H1 (cell line): ENCODE data around the gene PDE4B. TPM values are rescaled to one million over a fixed set of nuclear protein-coding genes. Genes with fewer than 3 reads are reported as not detected.
A peak's percentile ranks its signal among the peaks of the same experiment; 100 is the strongest.

ENCODE experiments used
- CTCF ChIA-PET: fragments of 300-600 bp; sonication (Branson Sonifier 250); formaldehyde crosslinking; loops from one replicate; lab custom pipeline; 2021; ENCODE audit not compliant: partially characterized antibody; lab: Charles Lee
- POLR2A ChIA-PET: fragments of 300-600 bp; sonication (Branson Sonifier 250); formaldehyde crosslinking; loops from one replicate; lab custom pipeline; 2021; ENCODE audit warnings: inconsistent platforms; ENCODE audit not compliant: partially characterized antibody; lab: Charles Lee
- DNase-seq, 2 experiments: peaks; one replicate each; pipeline versions ENCODE4 v3.0.0 to v3.0.0-alpha.2; 2010 to 2022; ENCODE audit warnings: low spot score in 2 of 2, low read depth in 1 of 2, mixed read lengths in 1 of 2
- FAIRE-seq: peaks from 2 replicates; lab custom pipeline; 2011; peaks lifted over from hg19 to GRCh38; lab: Jason Lieb, UNC
- H2AFZ ChIP-seq: 2 replicates; pipeline ENCODE4 v1.8.1; 2012; ENCODE audit warnings: low read length, inconsistent platforms
- H2AK5ac ChIP-seq: 2 replicates; pipeline ENCODE4 v1.6.1; 2013; ENCODE audit warnings: low read depth, low read length
- H2BK120ac ChIP-seq: replicated peaks from 2 replicates; pipeline ENCODE3; 2013; ENCODE audit warnings: low read depth, low read length, inconsistent platforms
- H2BK12ac ChIP-seq: 2 replicates; pipeline ENCODE4 v1.6.1; 2013; ENCODE audit warnings: low read depth, low read length
- H2BK15ac ChIP-seq: 2 replicates; pipeline ENCODE4 v1.6.1; 2013; ENCODE audit warnings: low read length
- H2BK20ac ChIP-seq: 2 replicates; pipeline ENCODE4 v1.6.1; 2013; ENCODE audit warnings: low read length
- H2BK5ac ChIP-seq: 2 replicates; pipeline ENCODE4 v1.6.1; 2013; ENCODE audit warnings: low read depth, low read length
- H3K14ac ChIP-seq: 2 replicates; pipeline ENCODE4 v1.6.1; 2013; ENCODE audit warnings: inconsistent platforms; ENCODE audit not compliant: insufficient read length
- H3K18ac ChIP-seq: 2 replicates; pipeline ENCODE4 v1.6.1; 2013; ENCODE audit warnings: low read length; ENCODE audit errors: extremely low read depth
- H3K23ac ChIP-seq: 2 replicates; pipeline ENCODE4 v1.6.1; 2013; ENCODE audit warnings: inconsistent platforms; ENCODE audit not compliant: insufficient read length
- H3K23me2 ChIP-seq: 2 replicates; pipeline ENCODE4 v1.6.1; 2013; ENCODE audit warnings: low read depth, low read length
- H3K27ac ChIP-seq: 2 replicates; pipeline ENCODE4 v1.6.1; 2011; ENCODE audit warnings: low read depth, low read length, inconsistent platforms
- H3K27me3 ChIP-seq, 4 experiments: replicated peaks in 1 of 4; 1 replicate in 1 of 4; 2 replicates in 3 of 4; pipeline versions ENCODE4 v1.6.1 to v1.8.1; 2011 to 2013; ENCODE audit warnings: low read length in 3 of 4, mild to moderate bottlenecking in 3 of 4, inconsistent platforms in 2 of 4, mixed read lengths in 2 of 4, moderate library complexity in 1 of 4; ENCODE audit not compliant: control insufficient read depth in 3 of 4, insufficient read depth in 3 of 4; ENCODE audit errors: extremely low read depth in 1 of 4
- H3K36me3 ChIP-seq, 4 experiments: 2 replicates each; pipeline versions ENCODE4 v1.6.1 to v1.8.1; 2011 to 2013; ENCODE audit warnings: mild to moderate bottlenecking in 4 of 4, low read length in 3 of 4, moderate library complexity in 2 of 4, control low read depth in 1 of 4, inconsistent platforms in 1 of 4; ENCODE audit not compliant: insufficient read depth in 4 of 4, control insufficient read depth in 2 of 4
- H3K4ac ChIP-seq: replicated peaks from 2 replicates; pipeline ENCODE3; 2013; ENCODE audit warnings: low read length, low read depth, mixed read lengths, inconsistent platforms; ENCODE audit not compliant: insufficient read length
- H3K4me1 ChIP-seq, 4 experiments: replicated peaks in 1 of 4; 1 replicate in 1 of 4; 2 replicates in 3 of 4; pipeline versions ENCODE4 v1.6.1 to v1.8.1; 2011 to 2013; ENCODE audit warnings: low read length in 3 of 4, inconsistent platforms in 2 of 4, mixed read lengths in 1 of 4; ENCODE audit not compliant: insufficient read depth in 4 of 4, control insufficient read depth in 3 of 4
- H3K4me2 ChIP-seq, 2 experiments: 2 replicates each; pipeline versions ENCODE4 v1.6.1 to v1.8.1; 2011 to 2013; ENCODE audit warnings: low read depth in 2 of 2, low read length in 2 of 2, control low read depth in 1 of 2, inconsistent platforms in 1 of 2, mild to moderate bottlenecking in 1 of 2; ENCODE audit not compliant: insufficient read depth in 1 of 2
- H3K4me3 ChIP-seq, 4 experiments: fragments of 200-600, 300-600 bp in 1 of 4; sonication (generic), shearing (Covaris generic), sonication (Bioruptor Twin) in 1 of 4; 2 replicates each; pipeline versions ENCODE4 v1.5.1 to v1.8.1; 2011 to 2016; ENCODE audit warnings: low read length in 4 of 4, low read depth in 3 of 4, control low read depth in 2 of 4, inconsistent platforms in 2 of 4, mild to moderate bottlenecking in 2 of 4, mixed read lengths in 1 of 4, moderate library complexity in 1 of 4; ENCODE audit not compliant: insufficient read depth in 2 of 4; ENCODE audit errors: extremely low read depth in 1 of 4
- H3K56ac ChIP-seq: replicated peaks from 2 replicates; pipeline ENCODE3; 2013; ENCODE audit warnings: low read depth, mild to moderate bottlenecking, mixed read lengths, low read length, inconsistent platforms; ENCODE audit not compliant: insufficient read length
- H3K79me1 ChIP-seq: 2 replicates; pipeline ENCODE4 v1.6.1; 2013; ENCODE audit warnings: low read depth, low read length, control low read depth
- H3K79me2 ChIP-seq, 2 experiments: 2 replicates each; pipeline versions ENCODE4 v1.6.1 to v1.8.1; 2012 to 2013; ENCODE audit warnings: low read length in 2 of 2, mild to moderate bottlenecking in 2 of 2, inconsistent platforms in 1 of 2; ENCODE audit not compliant: insufficient read depth in 2 of 2, control insufficient read depth in 1 of 2
- H3K9ac ChIP-seq, 4 experiments: replicated peaks in 1 of 4; 1 replicate in 1 of 4; 2 replicates in 3 of 4; pipeline versions ENCODE4 v1.6.1 to v1.8.1; 2011 to 2013; ENCODE audit warnings: low read depth in 3 of 4, low read length in 3 of 4, control low read depth in 2 of 4, mild to moderate bottlenecking in 2 of 4, moderate library complexity in 2 of 4, inconsistent platforms in 1 of 4; ENCODE audit errors: extremely low read depth in 1 of 4
- H3K9me3 ChIP-seq, 2 experiments: 2 replicates each; pipeline versions ENCODE4 v1.6.1 to v1.8.1; 2012 to 2013; ENCODE audit warnings: mild to moderate bottlenecking in 2 of 2, moderate library complexity in 2 of 2, control low read depth in 1 of 2, inconsistent platforms in 1 of 2, low read depth in 1 of 2, low read length in 1 of 2, mixed read lengths in 1 of 2; ENCODE audit not compliant: insufficient read depth in 2 of 2
- H4K20me1 ChIP-seq, 2 experiments: replicated peaks in 1 of 2; 2 replicates each; pipeline versions ENCODE3 to v1.8.1; 2011 to 2013; ENCODE audit warnings: inconsistent platforms in 2 of 2, low read length in 2 of 2, mild to moderate bottlenecking in 1 of 2; ENCODE audit not compliant: insufficient read depth in 2 of 2, control insufficient read depth in 1 of 2
- H4K5ac ChIP-seq: 2 replicates; pipeline ENCODE4 v1.6.1; 2013; ENCODE audit warnings: low read length, low read depth, mixed read lengths, inconsistent platforms; ENCODE audit not compliant: insufficient read length
- H4K8ac ChIP-seq: 2 replicates; pipeline ENCODE4 v1.8.0; 2013; ENCODE audit warnings: mild to moderate bottlenecking, moderate library complexity, low read length, inconsistent platforms; ENCODE audit not compliant: insufficient read depth; ENCODE audit errors: extremely low read depth
- H4K91ac ChIP-seq: replicated peaks from 2 replicates; pipeline ENCODE3; 2013; ENCODE audit warnings: low read length, mixed read lengths, inconsistent platforms; ENCODE audit not compliant: insufficient read length
- BCL11A ChIP-seq, 2 experiments: IDR thresholded peaks; one replicate each; pipeline ENCODE4 v1.6.1; 2011; ENCODE audit warnings: low read depth in 2 of 2, low read length in 2 of 2, mild to moderate bottlenecking in 2 of 2
- RNF2 ChIP-seq: fragments of 200-900, 300-1000 bp; sonication (generic); IDR thresholded peaks from 2 replicates; pipeline ENCODE4 v1.7.1; 2016; ENCODE audit warnings: borderline replicate concordance, low read depth, mild to moderate bottlenecking, antibody characterized with exemption, low read length; ENCODE audit not compliant: poor library complexity, severe bottlenecking; ENCODE audit errors: missing control alignments
- WGBS, 2 experiments: shearing (Covaris generic) in 1 of 2; methylation state at CpG; one replicate each; pipeline versions ENCODE4 v1.1.6 to v1.1.7; 2013 to 2015; ENCODE audit warnings: low lambda C conversion rate in 2 of 2, mixed read lengths in 2 of 2, inconsistent platforms in 1 of 2, low coverage in 1 of 2, missing lambda C conversion rate in 1 of 2; ENCODE audit not compliant: insufficient replicate concordance in 2 of 2, insufficient coverage in 1 of 2, insufficient read length in 1 of 2; ENCODE audit errors: extremely low coverage in 1 of 2, missing lambda C conversion rate in 1 of 2; 5-methylcytosine and 5-hydroxymethylcytosine counted together
- polyA plus RNA-seq, 7 experiments: library from polyadenylated mRNA; depleted of rRNA in 3 of 7; stranded (reverse) in 5 of 7; unstranded in 2 of 7; fragments of >200 nt in 5 of 7; fragments of 200-250 nt in 2 of 7; gene quantifications; 1 replicate in 5 of 7; 2 replicates in 1 of 7; 4 replicates in 1 of 7; pipeline versions ENCODE4 v1.2.1 to v1.2.3, GENCODE V29; 2011 to 2013; ENCODE audit warnings: missing spikeins in 2 of 7, mixed read lengths in 2 of 7
- total RNA-seq: library from RNA; stranded (reverse); fragmentation: NEBNext Ultra II Directional; extraction: Animal tissue kit (Norgen Biotek cat#: 25700); gene quantifications from 2 replicates; pipeline ENCODE4 v1.2.1, GENCODE V29; 2021

The PDE4B gene
- total and polyA plus RNA-seq, 2 of the 8 experiments (the other 6 are each of a cell fraction or from before 2014, with no cell fraction given): 5.0 to 15.1 TPM

DNA sequence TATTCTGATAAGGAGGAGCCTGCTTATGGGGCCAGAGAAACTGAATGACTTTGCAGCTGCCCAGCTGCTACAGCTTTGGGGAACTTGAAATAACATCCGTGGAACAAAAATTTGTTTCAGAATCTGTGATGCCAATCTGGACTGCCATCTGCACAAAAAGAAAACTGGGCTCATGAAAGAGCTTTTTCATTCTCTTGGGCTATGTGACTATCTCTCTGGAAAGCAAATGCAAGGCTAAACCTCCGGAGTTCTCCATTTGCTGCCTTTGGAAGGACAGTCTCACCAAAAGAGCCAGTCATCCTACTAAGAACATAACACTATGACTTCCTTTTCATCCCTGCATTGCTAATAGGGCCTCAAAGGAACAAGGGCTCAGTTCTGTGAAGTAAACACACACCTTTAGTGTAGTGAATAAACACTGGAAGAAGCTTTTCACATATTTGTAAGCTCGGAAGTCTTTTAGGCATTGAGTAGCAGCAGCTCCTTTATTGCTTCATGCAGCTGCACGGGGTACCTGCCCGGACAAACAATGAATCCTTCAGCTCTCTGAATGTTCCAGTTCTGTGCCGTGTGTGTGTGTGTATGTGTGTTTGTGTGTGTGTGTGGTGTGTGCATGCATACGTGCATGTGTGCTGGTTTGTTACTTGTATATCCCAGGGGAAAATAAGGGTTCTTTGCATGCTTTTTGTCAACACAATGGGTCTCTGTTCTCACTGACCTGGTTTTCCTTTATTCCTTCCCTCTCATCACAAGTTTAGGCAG, 485.7 kb downstream of the PDE4B start:
- H3K23me2 ChIP-seq: peaks cover 2% of the 10 kb centered on the region; the same call in 1 of the 2 replicates
- no peaks in the 10 kb centered on the region; a peak in 1 of 8 replicates for H3K36me3 ChIP-seq
- H2BK15ac ChIP-seq: no peak overlapping the region; the same call in 1 of the 2 replicates
- H2BK120ac ChIP-seq: no peak overlapping the region
- no peak overlapping the region for H2BK20ac ChIP-seq
- 0 out of 2 replicates have a peak overlapping the region, but pooled peaks have one; percentile 7 for H2AK5ac ChIP-seq
- H3K4me3 ChIP-seq: no peak overlapping the region
- peak overlapping the region; percentile 99 for H2AFZ ChIP-seq
- ChIA-PET POLR2A (no interaction called here), CTCF (interaction anchor here (0.5 to 1.5 kb wide), 4 partner anchors 16 to 447 kb away, joined by 3 to 8 read pairs (median 4); no protein-coding TSS in a partner anchor)
- H3K27me3 ChIP-seq: no peaks in the 10 kb centered on the region
- H3K56ac ChIP-seq: no peak overlapping the region
- no peak overlapping the region for H3K27ac ChIP-seq
- peak overlapping the region; percentile 36 for H3K4ac ChIP-seq
- H3K4me2 ChIP-seq: no peak overlapping the region
- no peaks in the 10 kb centered on the region for H3K9me3 ChIP-seq
- no peaks in the 10 kb centered on the region for H4K20me1 ChIP-seq
- no peak overlapping the region for H4K91ac ChIP-seq
- no peak overlapping the region for H3K14ac ChIP-seq
- H3K79me1 ChIP-seq: no peaks in the 10 kb centered on the region
- no peaks in the 10 kb centered on the region for H3K79me2 ChIP-seq
- DNase-seq: no peak
- H2BK5ac ChIP-seq: no peak overlapping the region
- no peak overlapping the region for H3K23ac ChIP-seq
- 82% methylated on average over 7 of the region's 7 CpGs; no CpG with 5 or more reads in 1 of the 2 experiments for WGBS, 2 experiments
- H3K18ac ChIP-seq: 0 out of 2 replicates have a peak overlapping the region, but pooled peaks have one; percentile 16
- no peak overlapping the region for H2BK12ac ChIP-seq
- FAIRE-seq: no peak
- H3K9ac ChIP-seq: no peak overlapping the region
- no peak overlapping the region for H4K5ac ChIP-seq
- H4K8ac ChIP-seq: no peak overlapping the region
- peaks cover 2 to 5% (median 3%) of the 10 kb centered on the region in 4 experiments; a peak in 3 of 7 replicates for H3K4me1 ChIP-seq
- TF ChIP-seq BCL11A (IDR thresholded peaks at IDR 0.05; ENCODE audit: low read depth in 2 of 2, low read length in 2 of 2) (no peak), RNF2 (no peak)
